ENCODE measurements around the gene RGS5.

DNA sequence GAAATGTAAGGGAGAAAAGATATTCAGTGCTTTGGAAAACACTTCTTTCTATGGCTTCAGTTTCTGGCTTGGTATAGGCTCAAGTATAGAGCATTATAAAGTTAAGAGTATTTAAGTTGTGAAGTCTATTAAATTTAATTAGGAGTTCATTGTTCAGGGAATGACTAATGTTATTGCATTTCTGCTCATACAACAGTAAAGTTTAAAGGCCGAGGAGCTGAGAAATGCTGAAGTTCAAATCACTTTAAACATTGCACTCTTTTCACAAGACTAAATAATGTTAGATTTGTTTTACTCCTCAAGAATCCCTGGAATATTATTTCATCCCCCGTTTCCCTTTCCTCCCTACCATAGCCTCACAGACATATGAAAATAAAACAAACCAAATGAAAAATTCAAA, 30.1 kb downstream of the RGS5 start:
- TF ChIP-seq CTCF (IDR thresholded peaks at IDR 0.05) (no peak), EP300 (IDR thresholded peaks at IDR 0.05) (no peak), POLR2AphosphoS5 (IDR thresholded peaks at IDR 0.05) (no peak)

All from suprapubic skin (tissue), 4 donors.